Neural progenitor cell (in vitro differentiated cells): ENCODE data around the gene TASOR2. TPM values are rescaled to one million over a fixed set of nuclear protein-coding genes. Genes with fewer than 3 reads are reported as not detected.

Source experiments
- DNase-seq: peaks from one replicate; pipeline ENCODE4 v3.0.0-alpha.2; 2016; ENCODE audit warnings: low spot score
- H2AFZ ChIP-seq: fragments of 200-600 bp; sonication (generic); replicated peaks from 2 replicates; pipeline ENCODE4 v1.6.1; 2016; ENCODE audit warnings: antibody characterized with exemption
- H3F3A ChIP-seq: fragments of 200-600 bp; sonication (generic); 2 replicates; pipeline ENCODE4 v1.6.1; 2016; ENCODE audit warnings: antibody characterized with exemption, low read depth
- H3K27ac ChIP-seq: fragments of 200-600 bp; sonication (generic); 2 replicates; pipeline ENCODE4 v1.5.1; 2016; ENCODE audit warnings: mild to moderate bottlenecking
- H3K27me3 ChIP-seq: fragments of 200-600 bp; sonication (generic); 2 replicates; pipeline ENCODE4 v1.6.1; 2016; ENCODE audit warnings: mild to moderate bottlenecking, moderate library complexity
- H3K36me3 ChIP-seq: fragments of 200-600 bp; sonication (generic); 2 replicates; pipeline ENCODE4 v1.5.1; 2016
- H3K4me1 ChIP-seq: fragments of 200-600 bp; sonication (generic); 2 replicates; pipeline ENCODE4 v1.6.1; 2016; ENCODE audit warnings: mixed run types
- H3K4me2 ChIP-seq: fragments of 200-600 bp; sonication (generic); 2 replicates; pipeline ENCODE4 v1.6.1; 2016
- H3K4me3 ChIP-seq: fragments of 200-600 bp; sonication (generic); 2 replicates; pipeline ENCODE4 v1.5.1; 2016
- H3K79me2 ChIP-seq: fragments of 200-600 bp; sonication (generic); 2 replicates; pipeline ENCODE4 v1.6.1; 2016; ENCODE audit warnings: low read depth
- H3K9ac ChIP-seq: fragments of 200-600 bp; sonication (generic); 2 replicates; pipeline ENCODE4 v1.6.1; 2016
- H3K9me3 ChIP-seq: fragments of 200-600 bp; sonication (generic); 2 replicates; pipeline ENCODE4 v1.5.1; 2016; ENCODE audit warnings: low read depth
- H4K20me1 ChIP-seq: fragments of 200-600 bp; sonication (generic); 2 replicates; pipeline ENCODE4 v1.6.1; 2016; ENCODE audit warnings: low read depth
- H3K27ac Mint-ChIP-seq: 3 replicates; pipeline ENCODE4 v1.8.0; 2021; ENCODE audit warnings: mixed read lengths
- H3K27me3 Mint-ChIP-seq: 2 replicates; pipeline ENCODE4 v1.8.0; 2022; ENCODE audit warnings: low read depth, mild to moderate bottlenecking, inconsistent platforms, moderate library complexity, mixed read lengths; ENCODE audit not compliant: insufficient read depth
- H3K36me3 Mint-ChIP-seq: 3 replicates; pipeline ENCODE4 v1.8.0; 2021; ENCODE audit warnings: mixed read lengths
- H3K4me1 Mint-ChIP-seq: 3 replicates; pipeline ENCODE4 v1.8.0; 2021; ENCODE audit warnings: mixed read lengths
- H3K4me3 Mint-ChIP-seq: 3 replicates; pipeline ENCODE4 v1.8.0; 2021; ENCODE audit warnings: mild to moderate bottlenecking, moderate library complexity, mixed read lengths
- H3K9me3 Mint-ChIP-seq: 3 replicates; pipeline ENCODE4 v1.8.0; 2020; ENCODE audit warnings: mixed read lengths
- CTCF ChIP-seq: fragments of 200-600 bp; sonication (generic); IDR thresholded peaks from 2 replicates; pipeline ENCODE4 v1.5.1; 2017; ENCODE audit warnings: antibody characterized with exemption, mild to moderate bottlenecking
- EZH2 ChIP-seq: fragments of 200-600 bp; sonication (generic); IDR thresholded peaks from 2 replicates; pipeline ENCODE4 v1.6.1; 2017; ENCODE audit warnings: antibody characterized with exemption, mild to moderate bottlenecking, moderate library complexity
- EZH2phosphoT487 ChIP-seq: fragments of 200-600 bp; sonication (generic); IDR thresholded peaks from 2 replicates; pipeline ENCODE4 v1.6.1; 2017; ENCODE audit warnings: antibody characterized with exemption
- total RNA-seq: library from RNA; depleted of rRNA; stranded (reverse); fragments of >200 nt; gene quantifications from 2 replicates; pipeline ENCODE4 v1.2.3, GENCODE V29; 2015; ENCODE audit warnings: low replicate concordance

TASOR2 gene
- total RNA-seq, 1 donor from 2014 or later: 32.7 TPM

GRCh38 chr10:5732141-5732540 lies 47.5 kb downstream of the TASOR2 start:
- Histone ChIP-seq H3K9ac (no peak overlapping the region), H3K4me1 (no peaks in the 10 kb centered on the region), H2AFZ (no peak overlapping the region), H3K79me2 (no peaks in the 10 kb centered on the region), H3K9me3 (no peaks in the 10 kb centered on the region), H3K4me2 (no peak overlapping the region), H4K20me1 (no peaks in the 10 kb centered on the region), H3F3A (no peaks in the 10 kb centered on the region), H3K4me3 (no peak overlapping the region), H3K27me3 (no peaks in the 10 kb centered on the region), H3K27ac (no peak overlapping the region), H3K36me3 (peaks cover 3% of the 10 kb centered on the region)
- Mint-ChIP-seq H3K27me3 (no peaks in the 10 kb centered on the region), H3K4me3 (no peak overlapping the region), H3K9me3 (no peaks in the 10 kb centered on the region), H3K4me1 (peaks cover 2% of the 10 kb centered on the region), H3K36me3 (peaks cover 9% of the 10 kb centered on the region), H3K27ac (no peak overlapping the region)
- DNase-seq: no peak
- no peak for TF ChIP-seq CTCF
- no peak for TF ChIP-seq EZH2
- no peak for TF ChIP-seq EZH2phosphoT487

Other genes starting within 250 kb of the TASOR2 start
- not detected in 2 replicates for gene CALML5, start 185.3 kb upstream of the TASOR2 start, total RNA-seq
- not detected in 2 replicates for gene CALML3, start 159.9 kb upstream of the TASOR2 start, total RNA-seq
- gene ASB13, start 18.2 kb upstream of the TASOR2 start, total RNA-seq: 15.0 and 18.1 TPM in 2 replicates
- gene GDI2, start 128.6 kb downstream of the TASOR2 start, total RNA-seq: 492 and 592 TPM in 2 replicates
- gene ANKRD16, start 205.1 kb downstream of the TASOR2 start, total RNA-seq: 5.9 and 18.1 TPM in 2 replicates
- 37.7 and 59.6 TPM in 2 replicates for gene FBH1, start 205.4 kb downstream of the TASOR2 start, total RNA-seq